Common myeloid progenitor, CD34-positive (primary cell): Measurements from ENCODE around the gene ARTN.

ENCODE experiments used
- CTCF ChIA-PET: fragments of 350-600 bp; sonication (Branson Sonifier 250); formaldehyde crosslinking; loops from one replicate; lab custom pipeline; 2021; ENCODE audit warnings: antibody characterized with exemption; lab: Charles Lee
- POLR2A ChIA-PET: fragments of 350-600 bp; sonication (Branson Sonifier 250); formaldehyde crosslinking; loops from one replicate; lab custom pipeline; 2021; ENCODE audit warnings: antibody characterized with exemption; lab: Charles Lee
- DNase-seq, 3 donors: peaks; one replicate each; pipeline versions ENCODE4 v3.0.0 to v3.0.0-alpha.2; 2013
- H3K27ac ChIP-seq, 2 experiments: 1 replicate in 1 of 2; 2 replicates in 1 of 2; pipeline ENCODE4 v1.7.0; 2013; ENCODE audit warnings: inconsistent platforms in 2 of 2, low read length in 2 of 2, mild to moderate bottlenecking in 2 of 2, low read depth in 1 of 2, moderate library complexity in 1 of 2; ENCODE audit not compliant: severe bottlenecking in 2 of 2, insufficient read depth in 1 of 2, poor library complexity in 1 of 2
- H3K27me3 ChIP-seq, 5 experiments: replicated peaks in 2 of 5; 1 replicate in 3 of 5; 2 replicates in 2 of 5; pipeline versions ENCODE4 v1.6.1 to v1.7.0; 2013; ENCODE audit warnings: low read length in 4 of 5, mild to moderate bottlenecking in 2 of 5, moderate library complexity in 2 of 5, inconsistent platforms in 1 of 5; ENCODE audit not compliant: insufficient read depth in 5 of 5, control insufficient read depth in 4 of 5
- H3K36me3 ChIP-seq, 4 experiments: 1 replicate in 2 of 4; 2 replicates in 2 of 4; pipeline versions ENCODE4 v1.6.1 to v1.7.0; 2013; ENCODE audit warnings: low read length in 3 of 4, control low read depth in 1 of 4, mild to moderate bottlenecking in 1 of 4; ENCODE audit not compliant: control insufficient read depth in 4 of 4, insufficient read depth in 4 of 4
- H3K4me1 ChIP-seq, 4 experiments: 1 replicate in 3 of 4; 2 replicates in 1 of 4; pipeline versions ENCODE4 v1.6.1 to v1.7.1; 2013; ENCODE audit warnings: low read length in 3 of 4, mild to moderate bottlenecking in 3 of 4, control low read depth in 1 of 4, inconsistent platforms in 1 of 4, moderate library complexity in 1 of 4; ENCODE audit not compliant: control insufficient read depth in 4 of 4, insufficient read depth in 4 of 4; ENCODE audit errors: control extremely low read depth in 1 of 4
- H3K4me3 ChIP-seq, 7 experiments: 1 replicate in 4 of 7; 2 replicates in 3 of 7; pipeline versions ENCODE4 v1.5.1 to v1.7.0; 2013; ENCODE audit warnings: mild to moderate bottlenecking in 7 of 7, low read length in 6 of 7, moderate library complexity in 6 of 7, inconsistent platforms in 2 of 7, low read depth in 2 of 7, control low read depth in 1 of 7; ENCODE audit not compliant: insufficient read depth in 4 of 7, control insufficient read depth in 1 of 7; ENCODE audit errors: extremely low read depth in 1 of 7
- H3K9me3 ChIP-seq, 5 experiments: 1 replicate in 4 of 5; 2 replicates in 1 of 5; pipeline versions ENCODE4 v1.6.1 to v1.7.1; 2013; ENCODE audit warnings: low read length in 4 of 5, mild to moderate bottlenecking in 2 of 5, inconsistent platforms in 1 of 5, low read depth in 1 of 5, moderate library complexity in 1 of 5; ENCODE audit not compliant: control insufficient read depth in 4 of 5, insufficient read depth in 2 of 5; ENCODE audit errors: control extremely low read depth in 1 of 5
- WGBS: methylation state at CpG from one replicate; pipeline ENCODE4 v1.1.5; 2013; ENCODE audit not compliant: insufficient coverage; 5-methylcytosine and 5-hydroxymethylcytosine counted together

The ARTN gene

GRCh38 chr1:43946236-43947060, 12.8 kb downstream of the ARTN start, which contains the start of gene IPO13:
Gene IPO13, plus strand, starts transcription at chr1:43946950. Its CDS starts 651 bp downstream, at chr1:43947601.
- POLR2A ChIA-PET = interaction anchor here (0.7 to 1.5 kb wide), 4 partner anchors 10 to 28 kb away, joined by 3 to 5 read pairs (median 4); partner anchors contain the start of genes ATP6V0B and DPH2
- Histone ChIP-seq H3K4me3 (peak within 1 kb of the TSS; percentile 67 to 92 (median 82)), H3K9me3 (no peaks in the 10 kb centered on the region), H3K27me3 (no peaks in the 10 kb centered on the region), H3K36me3 (peaks cover 3 to 13% (median 11%) of the 10 kb centered on the region in 4 experiments), H3K4me1 (peaks cover 6 to 37% (median 23%) of the 10 kb centered on the region in 4 experiments), H3K27ac (peak within 1 kb of the TSS; percentile 98 to 99)
- WGBS = under 1% methylated on average over 72 of the region's 74 CpGs
- CTCF ChIA-PET = interaction anchor here (0.6 to 9.4 kb wide), 15 partner anchors 9 to 379 kb away, joined by 3 to 120 read pairs (median 4); partner anchors contain the start of gene ARTN
- DNase-seq = peak; percentile 96 to 98 (median 98)

- Histone ChIP-seq H3K4me3 (peak overlapping the region; percentile 54 to 92 (median 82)), H3K9me3 (no peaks in the 10 kb centered on the region), H3K36me3 (peaks cover 3 to 12% (median 10%) of the 10 kb centered on the region in 4 experiments), H3K27me3 (no peaks in the 10 kb centered on the region), H3K4me1 (peaks cover 6 to 37% (median 23%) of the 10 kb centered on the region in 4 experiments), H3K27ac (peak overlapping the region; percentile 98 to 99)
- DNase-seq = peak in 1 of 3 donors; percentile 22
- ChIA-PET POLR2A (interaction anchor here (0.7 to 1.5 kb wide), 4 partner anchors 11 to 28 kb away, joined by 3 to 5 read pairs (median 4); partner anchors contain the start of genes ATP6V0B and DPH2), CTCF (interaction anchor here (0.9 to 9.4 kb wide), 7 partner anchors 9 to 58 kb away, joined by 3 to 120 read pairs (median 7); partner anchors contain the start of gene ARTN)
- WGBS = 19% methylated on average over 14 of the region's 27 CpGs
Measured at GRCh38 chr1:43947061-43947873, 13.7 kb downstream of the ARTN start.

- Histone ChIP-seq H3K9me3 (no peaks in the 10 kb centered on the region), H3K4me3 (peak overlapping the region in 3 of 7 experiments; percentile 70 to 92 (median 82)), H3K27ac (peak overlapping the region in 1 of 2 experiments; percentile 99), H3K27me3 (no peaks in the 10 kb centered on the region), H3K4me1 (peaks cover 6 to 37% (median 23%) of the 10 kb centered on the region in 4 experiments), H3K36me3 (peaks cover 3 to 12% (median 10%) of the 10 kb centered on the region in 4 experiments)
- CTCF ChIA-PET = interaction anchor here (0.9 to 9.4 kb wide), 5 partner anchors 8 to 18 kb away, joined by 3 to 120 read pairs (median 13); partner anchors contain the start of gene ARTN
- WGBS = 84% methylated on average over 3 of the region's 3 CpGs
- POLR2A ChIA-PET = interaction anchor here (1.3 to 1.5 kb wide), 2 partner anchors 22 to 27 kb away, joined by 3 to 5 read pairs; partner anchors contain the start of genes ATP6V0B and DPH2
- no peak for DNase-seq
Measured at GRCh38 chr1:43947874-43948437, 14.4 kb downstream of the ARTN start.

- no peak overlapping the region for H3K4me3 ChIP-seq
- no peaks in the 10 kb centered on the region for H3K9me3 ChIP-seq
Measured at GRCh38 chr1:43949678-43950077, 16.1 kb downstream of the ARTN start.

GRCh38 chr1:43951021-43951985, 17.7 kb downstream of the ARTN start:
- CTCF ChIA-PET = interaction anchor here (1.0 to 9.4 kb wide), 5 partner anchors 15 to 39 kb away, joined by 3 to 120 read pairs (median 3); partner anchors contain the start of gene ARTN
- Histone ChIP-seq H3K4me1 (peaks cover 6 to 17% (median 13%) of the 10 kb centered on the region in 4 experiments), H3K36me3 (peaks cover 3 to 15% (median 12%) of the 10 kb centered on the region in 4 experiments), H3K27me3 (no peaks in the 10 kb centered on the region), H3K27ac (no peak overlapping the region), H3K9me3 (no peaks in the 10 kb centered on the region), H3K4me3 (no peak overlapping the region)
- 100% methylated on average over 3 of the region's 4 CpGs for WGBS
- no peak for DNase-seq
- POLR2A ChIA-PET = interaction anchor here (1.0 kb wide), 1 partner anchor 177 kb away, joined by 3 read pairs; no protein-coding TSS in a partner anchor

More at GRCh38 chr1:43949678-43950077, 16.1 kb downstream of the ARTN start:
- Histone ChIP-seq H3K27me3 (no peaks in the 10 kb centered on the region), H3K27ac (no peak overlapping the region), H3K4me1 (peaks cover 6 to 32% (median 23%) of the 10 kb centered on the region in 4 experiments), H3K36me3 (peaks cover 3 to 12% (median 10%) of the 10 kb centered on the region in 4 experiments)
- WGBS = 88% methylated on average over 11 of the region's 13 CpGs
- no peak for DNase-seq
- POLR2A ChIA-PET = no interaction called here
- CTCF ChIA-PET = interaction anchor here (0.8 to 9.4 kb wide), 3 partner anchors 9 to 21 kb away, joined by 3 to 120 read pairs (median 22); partner anchors contain the start of gene ARTN
